GM23248 (cell line): ENCODE measurements around the gene ZBTB16. TPM values are rescaled to one million over a fixed set of nuclear protein-coding genes. Genes with fewer than 3 reads are reported as not detected.

Experiments
- DNase-seq: peaks from one replicate; pipeline ENCODE4 v3.0.0-alpha.2; 2015
- H2AFZ ChIP-seq: fragments of 200-600 bp; sonication (generic); 2 replicates; pipeline ENCODE4 v1.6.1; 2016; ENCODE audit warnings: antibody characterized with exemption
- H3F3A ChIP-seq: fragments of 200-600 bp; sonication (generic); 2 replicates; pipeline ENCODE4 v1.6.1; 2016; ENCODE audit warnings: mild to moderate bottlenecking, antibody characterized with exemption, mixed run types; ENCODE audit not compliant: insufficient read depth
- H3K27ac ChIP-seq: fragments of 200-600 bp; sonication (generic); 2 replicates; pipeline ENCODE4 v1.5.1; 2016; ENCODE audit warnings: mild to moderate bottlenecking
- H3K27me3 ChIP-seq: fragments of 200-600 bp; sonication (generic); replicated peaks from 2 replicates; pipeline ENCODE4 v1.6.1; 2016; ENCODE audit warnings: mild to moderate bottlenecking; ENCODE audit not compliant: insufficient read depth
- H3K36me3 ChIP-seq: fragments of 200-600 bp; sonication (generic); 2 replicates; pipeline ENCODE4 v1.6.1; 2016; ENCODE audit warnings: low read depth, mild to moderate bottlenecking
- H3K4me1 ChIP-seq: fragments of 200-600 bp; sonication (generic); 2 replicates; pipeline ENCODE4 v1.6.1; 2016; ENCODE audit warnings: mild to moderate bottlenecking; ENCODE audit not compliant: insufficient read depth
- H3K4me2 ChIP-seq: fragments of 200-600 bp; sonication (generic); one replicate; pipeline ENCODE4 v1.6.1; 2016; ENCODE audit warnings: mild to moderate bottlenecking; ENCODE audit not compliant: unreplicated experiment
- H3K4me3 ChIP-seq: fragments of 200-600 bp; sonication (generic); 2 replicates; pipeline ENCODE4 v1.5.1; 2016; ENCODE audit warnings: mild to moderate bottlenecking
- H3K79me2 ChIP-seq: fragments of 200-600 bp; sonication (generic); 2 replicates; pipeline ENCODE4 v1.6.1; 2016; ENCODE audit warnings: mild to moderate bottlenecking; ENCODE audit not compliant: insufficient read depth
- H3K9ac ChIP-seq: fragments of 200-600 bp; sonication (generic); 2 replicates; pipeline ENCODE4 v1.6.1; 2016; ENCODE audit warnings: mild to moderate bottlenecking
- H3K9me2 ChIP-seq: fragments of 200-600 bp; sonication (generic); 2 replicates; pipeline ENCODE4 v1.6.1; 2016; ENCODE audit warnings: mixed run types, mild to moderate bottlenecking, moderate library complexity; ENCODE audit not compliant: insufficient read depth
- H3K9me3 ChIP-seq: fragments of 200-600 bp; sonication (generic); one replicate; pipeline ENCODE4 v1.6.1; 2017; ENCODE audit warnings: low read depth
- H4K20me1 ChIP-seq: fragments of 200-600 bp; sonication (generic); 2 replicates; pipeline ENCODE4 v1.6.0; 2016; ENCODE audit not compliant: insufficient read depth
- EZH2 ChIP-seq: fragments of 200-600 bp; sonication (generic); IDR thresholded peaks from 2 replicates; pipeline ENCODE4 v1.6.1; 2018; ENCODE audit warnings: antibody characterized with exemption, mild to moderate bottlenecking; ENCODE audit not compliant: insufficient read depth, poor library complexity, severe bottlenecking
- EZH2phosphoT487 ChIP-seq: fragments of 200-600 bp; sonication (generic); IDR thresholded peaks from 2 replicates; pipeline ENCODE4 v1.6.1; 2018; ENCODE audit warnings: antibody characterized with exemption, moderate library complexity, mild to moderate bottlenecking, low read depth; ENCODE audit not compliant: insufficient read depth
- WGBS, 2 experiments: methylation state at CpG; one replicate each; pipeline ENCODE4 v1.1.6; 2015 to 2017; ENCODE audit warnings: low lambda C conversion rate in 2 of 2, low coverage in 1 of 2; ENCODE audit errors: missing lambda C conversion rate in 2 of 2; 5-methylcytosine and 5-hydroxymethylcytosine counted together
- in situ Hi-C: fragments of 300-500 bp; cut with MboI; formaldehyde crosslinking; loops from 2 replicates; pipeline ENCODE4 v1.15.0; 2020
- polyA plus RNA-seq: library from polyadenylated mRNA; unstranded; fragments of >200 nt; fragmentation: Nextera tagmentation; extraction: Ambion mirVana; gene quantifications from 2 replicates; pipeline ENCODE4 v1.2.1, GENCODE V29; 2016
- total RNA-seq: library from RNA; depleted of rRNA; stranded (reverse); fragments of >200 nt; shearing (Covaris generic); gene quantifications from 2 replicates; pipeline ENCODE4 v1.2.3, GENCODE V29; 2014

ZBTB16 gene
- total and polyA plus RNA-seq, 2 experiments from 2014 or later = not detected

DNA sequence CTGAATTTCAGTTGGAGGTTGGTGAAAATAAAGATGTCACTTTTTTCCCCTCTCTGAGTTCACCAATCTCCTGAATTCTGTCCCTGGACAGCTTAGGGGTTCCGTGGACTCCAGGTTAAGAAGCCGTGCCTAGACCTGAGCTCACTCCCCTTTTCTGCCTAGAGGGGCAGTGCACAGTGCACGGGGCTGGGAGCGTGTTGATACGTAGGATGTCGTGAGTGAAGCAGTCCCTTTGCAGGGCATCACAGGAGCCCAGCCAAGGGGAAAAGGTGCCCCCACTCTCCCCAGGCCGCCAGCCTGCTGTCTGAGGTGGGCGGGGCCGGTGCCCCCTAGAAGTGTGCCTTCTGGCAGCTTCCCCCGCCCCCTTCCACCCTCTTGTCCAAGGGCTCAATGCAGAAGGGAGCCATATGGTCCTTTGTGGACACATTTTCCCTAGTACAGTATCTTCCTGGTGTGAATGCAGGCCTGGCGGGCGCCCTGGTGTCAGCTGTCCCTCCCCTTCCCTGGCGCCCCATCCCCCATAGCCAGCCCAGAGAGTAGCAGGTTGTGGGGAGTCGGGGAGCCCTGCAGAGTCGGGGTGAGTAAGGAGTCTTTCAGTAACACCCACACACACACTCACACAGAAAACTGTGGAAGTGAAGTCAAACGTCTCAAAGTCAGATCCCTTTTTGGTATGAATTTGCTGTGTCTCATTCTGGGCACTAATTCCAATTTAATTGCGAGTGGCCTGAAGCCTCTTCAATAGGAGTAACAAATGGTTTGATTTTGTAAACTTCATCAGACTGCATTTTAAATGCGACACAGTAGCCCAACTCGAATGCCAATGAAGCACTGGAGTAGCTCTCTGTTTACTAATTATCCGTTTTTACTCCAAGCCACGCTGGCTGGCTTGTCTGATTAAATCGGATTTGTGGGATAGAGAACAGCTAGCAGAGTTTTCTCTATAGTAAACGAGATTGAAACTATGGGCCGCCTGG, 169.2 kb downstream of the ZBTB16 start:
- WGBS, 2 experiments = 47 to 50% methylated on average over 21 to 24 of the region's 24 CpGs
- Histone ChIP-seq H3K9me3 (no peaks in the 10 kb centered on the region), H3K4me3 (no peak overlapping the region), H3K4me2 (no peak overlapping the region), H3K27ac (no peak overlapping the region), H3F3A (no peaks in the 10 kb centered on the region), H3K36me3 (no peaks in the 10 kb centered on the region), H3K4me1 (no peaks in the 10 kb centered on the region), H3K79me2 (no peaks in the 10 kb centered on the region), H3K9ac (no peak overlapping the region), H4K20me1 (no peaks in the 10 kb centered on the region), H2AFZ (no peak overlapping the region), H3K9me2 (no peaks in the 10 kb centered on the region), H3K27me3 (peaks cover 19% of the 10 kb centered on the region)
- DNase-seq = peak; percentile 6
- no peak for TF ChIP-seq EZH2phosphoT487
- no peak for TF ChIP-seq EZH2
- in situ Hi-C loops = no loop called here

DNA sequence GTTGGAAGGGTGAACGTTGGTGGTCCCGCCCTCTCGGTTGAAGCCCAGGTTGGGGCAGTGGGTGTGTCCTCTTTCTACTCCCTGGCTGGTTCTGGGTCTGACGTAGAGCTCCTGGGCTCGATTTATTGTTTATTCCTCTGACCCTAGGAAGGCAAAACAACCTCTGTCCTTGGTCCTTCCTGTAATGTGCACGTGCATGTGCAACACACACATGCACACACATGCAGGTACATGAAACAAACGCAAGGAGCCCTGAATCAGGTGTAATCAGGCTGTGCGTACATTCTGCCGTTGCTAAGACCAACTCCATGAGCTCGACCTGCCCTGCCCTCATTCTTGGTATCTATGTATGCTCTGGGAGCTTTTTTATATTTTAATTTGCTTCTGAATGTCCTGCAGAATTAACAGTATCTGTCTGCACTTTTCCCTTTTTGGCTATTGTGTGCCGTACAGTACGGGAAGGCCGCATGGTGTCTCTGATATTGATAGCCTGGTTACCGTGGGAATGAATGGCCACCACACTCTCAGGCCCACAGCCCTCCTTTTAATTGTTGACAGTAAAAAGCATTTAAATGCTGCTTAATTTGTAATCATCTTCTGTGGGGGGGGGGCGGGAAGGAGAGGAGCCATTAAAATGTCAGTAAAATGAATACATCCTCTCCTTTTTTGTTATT, 170.7 kb downstream of the ZBTB16 start:
- in situ Hi-C loops = no loop called here
- no peaks in the 10 kb centered on the region for H3K9me2 ChIP-seq
- no peak overlapping the region for H3K27ac ChIP-seq
- H3K4me1 ChIP-seq = no peaks in the 10 kb centered on the region
- H4K20me1 ChIP-seq = no peaks in the 10 kb centered on the region
- no peak for DNase-seq
- H3K9me3 ChIP-seq = no peaks in the 10 kb centered on the region
- H3K4me3 ChIP-seq = no peak overlapping the region
- H3K79me2 ChIP-seq = no peaks in the 10 kb centered on the region
- H3K4me2 ChIP-seq = no peak overlapping the region
- H3K27me3 ChIP-seq = peaks cover 25% of the 10 kb centered on the region
- H2AFZ ChIP-seq = no peak overlapping the region
- H3K9ac ChIP-seq = no peak overlapping the region
- no peak for TF ChIP-seq EZH2phosphoT487
- TF ChIP-seq EZH2 = no peak
- no peaks in the 10 kb centered on the region for H3F3A ChIP-seq
- WGBS, 2 experiments = 75 to 78% methylated on average over 15 of the region's 15 CpGs
- no peaks in the 10 kb centered on the region for H3K36me3 ChIP-seq

DNA sequence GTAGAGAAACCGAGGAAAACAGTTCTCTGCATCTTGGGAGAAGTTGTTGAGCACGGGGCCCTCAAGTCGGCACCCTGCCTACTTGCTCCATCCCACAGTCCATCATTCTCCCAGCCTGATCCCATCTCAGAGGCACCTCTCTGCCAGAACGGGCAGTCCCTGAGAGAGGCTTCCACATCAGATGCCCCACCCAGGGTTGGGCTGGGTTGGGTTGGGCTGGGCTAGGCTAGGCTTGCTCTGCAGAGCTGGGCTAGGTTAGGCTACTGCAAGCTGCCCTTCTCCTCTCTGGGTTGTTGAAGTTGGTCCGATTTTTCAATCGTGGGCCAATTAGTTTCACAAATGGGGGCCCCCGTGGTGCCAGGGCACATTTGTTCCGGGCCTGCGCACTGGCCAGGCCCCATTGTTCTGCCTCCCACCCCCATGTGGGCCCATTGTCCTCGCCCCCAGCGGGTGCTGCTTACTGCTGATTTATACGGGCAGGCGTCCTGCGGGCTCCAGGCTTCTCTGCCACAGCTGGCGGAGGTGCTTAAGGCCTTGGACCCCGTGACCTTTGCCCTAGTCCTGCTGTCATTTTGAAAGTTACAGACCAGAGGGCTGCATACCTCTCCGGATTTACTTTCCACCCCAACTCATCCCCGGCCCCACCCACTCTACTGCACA, 173.0 kb downstream of the ZBTB16 start:
- Histone ChIP-seq H3K9ac (no peak overlapping the region), H3K79me2 (no peaks in the 10 kb centered on the region), H3K4me1 (no peaks in the 10 kb centered on the region), H3K36me3 (no peaks in the 10 kb centered on the region), H3K4me2 (no peak overlapping the region), H3K9me3 (no peaks in the 10 kb centered on the region), H2AFZ (no peak overlapping the region), H3K27ac (no peak overlapping the region), H3F3A (no peaks in the 10 kb centered on the region), H3K4me3 (no peak overlapping the region), H3K27me3 (peaks cover 25% of the 10 kb centered on the region), H4K20me1 (no peaks in the 10 kb centered on the region), H3K9me2 (no peaks in the 10 kb centered on the region)
- TF ChIP-seq EZH2phosphoT487 (no peak), EZH2 (no peak)
- no peak for DNase-seq
- in situ Hi-C loops = no loop called here
- WGBS, 2 experiments = 66 to 69% methylated on average over 16 to 18 of the region's 18 CpGs

DNA sequence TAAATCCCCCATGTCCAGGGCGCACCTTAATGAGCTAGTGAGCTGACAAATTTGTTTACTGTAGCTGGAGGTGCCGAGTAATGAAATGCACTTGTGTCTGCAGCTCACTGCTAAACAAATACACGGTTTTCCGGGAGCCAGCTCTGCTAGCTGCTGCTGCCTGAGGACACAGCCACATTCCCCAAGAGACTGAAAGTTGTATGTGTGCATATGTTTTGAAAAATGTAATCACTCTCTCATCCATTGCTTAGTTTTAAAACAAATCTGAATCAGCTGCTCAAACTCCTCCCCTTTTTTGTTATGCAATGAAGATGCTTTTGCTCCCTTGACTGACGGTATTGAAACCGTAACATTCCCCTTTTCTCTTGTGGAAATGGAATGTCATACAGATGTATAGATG, 174.2 kb downstream of the ZBTB16 start:
- TF ChIP-seq EZH2phosphoT487 (no peak), EZH2 (no peak)
- WGBS, 2 experiments = 78 to 79% methylated on average over 6 of the region's 6 CpGs
- H3K9me3 ChIP-seq = no peaks in the 10 kb centered on the region
- H3K79me2 ChIP-seq = no peaks in the 10 kb centered on the region
- H3K36me3 ChIP-seq = no peaks in the 10 kb centered on the region
- no peaks in the 10 kb centered on the region for H3K4me1 ChIP-seq
- H3K4me2 ChIP-seq = no peak overlapping the region
- no peak overlapping the region for H2AFZ ChIP-seq
- no peak overlapping the region for H3K4me3 ChIP-seq
- no peaks in the 10 kb centered on the region for H4K20me1 ChIP-seq
- H3K27ac ChIP-seq = no peak overlapping the region
- no peak overlapping the region for H3K9ac ChIP-seq
- no peaks in the 10 kb centered on the region for H3K9me2 ChIP-seq
- peaks cover 21% of the 10 kb centered on the region for H3K27me3 ChIP-seq
- no peaks in the 10 kb centered on the region for H3F3A ChIP-seq
- in situ Hi-C loops = no loop called here
- DNase-seq = no peak
